ENCODE results near the gene EIF4E1B.
"Not testable (repeated sequence)": the region's sequence is repeated elsewhere in the genome, so short reads cannot be mapped to it uniquely, and the experiment has no call there.

The EIF4E1B gene

GRCh38 chr5:176590035-176590717, 40.3 kb upstream of the EIF4E1B start:
- no peak for TF ChIP-seq CTCF (IDR thresholded peaks at IDR 0.05; ENCODE audit: borderline replicate concordance, insufficient read depth, low read depth, low read length)
- H3K4me3 ChIP-seq (ENCODE audit: low read depth, low read length), result no peak overlapping the region

GRCh38 chr5:176591667-176592066, 38.8 kb upstream of the EIF4E1B start:
- H3K4me3 ChIP-seq (ENCODE audit: low read depth, low read length), result not testable (repeated sequence)

GRCh38 chr5:176592573-176592972, 37.9 kb upstream of the EIF4E1B start:
- no peak for TF ChIP-seq CTCF (IDR thresholded peaks at IDR 0.05; ENCODE audit: borderline replicate concordance, insufficient read depth, low read depth, low read length)
- no peak overlapping the region for H3K4me3 ChIP-seq (ENCODE audit: low read depth, low read length)

GRCh38 chr5:176593273-176593869, 37.1 kb upstream of the EIF4E1B start:
- no peak overlapping the region for H3K4me3 ChIP-seq (ENCODE audit: low read depth, low read length)
- no peak for TF ChIP-seq CTCF (IDR thresholded peaks at IDR 0.05; ENCODE audit: borderline replicate concordance, insufficient read depth, low read depth, low read length)

GRCh38 chr5:176594554-176594953, 35.9 kb upstream of the EIF4E1B start:
- TF ChIP-seq CTCF (IDR thresholded peaks at IDR 0.05; ENCODE audit: borderline replicate concordance, insufficient read depth, low read depth, low read length), result no peak

GRCh38 chr5:176595386-176595943, 35.0 kb upstream of the EIF4E1B start:
- no peak for TF ChIP-seq CTCF (IDR thresholded peaks at IDR 0.05; ENCODE audit: borderline replicate concordance, insufficient read depth, low read depth, low read length)
- no peak overlapping the region for H3K4me3 ChIP-seq (ENCODE audit: low read depth, low read length)

More at GRCh38 chr5:176594554-176594953, 35.9 kb upstream of the EIF4E1B start:
- no peak overlapping the region for H3K4me3 ChIP-seq (ENCODE audit: low read depth, low read length)

GRCh38 chr5:176596069-176596644, 34.3 kb upstream of the EIF4E1B start:
- TF ChIP-seq CTCF (IDR thresholded peaks at IDR 0.05; ENCODE audit: borderline replicate concordance, insufficient read depth, low read depth, low read length), result no peak
- H3K4me3 ChIP-seq (ENCODE audit: low read depth, low read length), result no peak overlapping the region

Measured in GM12875 (cell line).